Fibroblast of mammary gland (primary cell): ENCODE results near the gene GLCE.

Experiments
- DNase-seq: peaks from one replicate; pipeline ENCODE4 v3.0.0-alpha.2; 2010; ENCODE audit warnings: low read depth
- H3K4me3 ChIP-seq: 2 replicates; pipeline ENCODE4 v1.5.1; 2011; ENCODE audit warnings: low read depth, mild to moderate bottlenecking, low read length, moderate library complexity; ENCODE audit not compliant: control insufficient read depth
- TF ChIP-seq, protein P1 (sequence below): conservative IDR thresholded peaks from 2 replicates; pipeline ENCODE4 v1.5.1; 2011; ENCODE audit warnings: low read depth, low read length, inconsistent platforms; ENCODE audit not compliant: control insufficient read depth, insufficient read depth

GLCE gene

DNA sequence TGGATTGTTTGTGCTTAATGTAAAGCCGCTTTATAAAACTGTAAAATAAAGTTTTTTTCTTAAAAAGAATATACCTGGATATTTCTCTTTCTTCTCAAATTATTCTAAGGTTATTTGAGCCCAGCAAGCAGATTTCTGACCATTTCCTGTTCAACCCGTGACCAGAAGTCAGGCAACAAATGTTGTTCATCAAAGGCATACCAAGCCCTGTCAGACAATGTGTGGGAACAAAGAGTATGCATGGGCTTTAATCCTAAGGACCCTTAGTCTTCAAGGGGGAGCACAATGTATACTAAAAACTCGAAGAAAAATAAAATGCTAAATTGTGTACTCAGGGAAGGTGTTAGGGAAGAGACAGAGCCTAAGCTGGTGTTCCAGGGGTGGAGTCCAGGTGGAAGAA, 111.7 kb downstream of the GLCE start:
- no peak overlapping the region for H3K4me3 ChIP-seq
- no peak for DNase-seq
- TF ChIP-seq, protein P1, sequence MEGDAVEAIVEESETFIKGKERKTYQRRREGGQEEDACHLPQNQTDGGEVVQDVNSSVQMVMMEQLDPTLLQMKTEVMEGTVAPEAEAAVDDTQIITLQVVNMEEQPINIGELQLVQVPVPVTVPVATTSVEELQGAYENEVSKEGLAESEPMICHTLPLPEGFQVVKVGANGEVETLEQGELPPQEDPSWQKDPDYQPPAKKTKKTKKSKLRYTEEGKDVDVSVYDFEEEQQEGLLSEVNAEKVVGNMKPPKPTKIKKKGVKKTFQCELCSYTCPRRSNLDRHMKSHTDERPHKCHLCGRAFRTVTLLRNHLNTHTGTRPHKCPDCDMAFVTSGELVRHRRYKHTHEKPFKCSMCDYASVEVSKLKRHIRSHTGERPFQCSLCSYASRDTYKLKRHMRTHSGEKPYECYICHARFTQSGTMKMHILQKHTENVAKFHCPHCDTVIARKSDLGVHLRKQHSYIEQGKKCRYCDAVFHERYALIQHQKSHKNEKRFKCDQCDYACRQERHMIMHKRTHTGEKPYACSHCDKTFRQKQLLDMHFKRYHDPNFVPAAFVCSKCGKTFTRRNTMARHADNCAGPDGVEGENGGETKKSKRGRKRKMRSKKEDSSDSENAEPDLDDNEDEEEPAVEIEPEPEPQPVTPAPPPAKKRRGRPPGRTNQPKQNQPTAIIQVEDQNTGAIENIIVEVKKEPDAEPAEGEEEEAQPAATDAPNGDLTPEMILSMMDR = no peak

DNA sequence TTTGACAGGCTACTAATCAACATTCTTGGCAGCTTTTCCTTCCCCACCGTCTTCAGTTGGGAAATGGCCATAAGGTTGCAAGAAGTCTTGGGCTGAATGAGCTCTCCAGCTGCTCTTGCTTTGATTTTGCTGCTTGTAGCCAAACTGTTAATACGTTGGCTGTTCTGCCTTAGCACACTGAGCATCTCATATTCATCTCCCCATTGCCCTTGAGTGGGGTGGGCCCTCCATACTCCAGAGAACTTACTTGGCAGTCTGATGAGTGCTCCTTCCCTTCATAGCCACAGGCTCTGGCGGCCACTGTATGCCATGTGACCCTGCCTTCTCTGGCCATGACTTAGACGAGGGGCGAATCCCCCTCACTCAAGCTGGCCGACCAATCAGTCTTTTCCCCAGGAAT, 112.5 kb downstream of the GLCE start:
- no peak for DNase-seq
- TF ChIP-seq, protein P1 = no peak
- H3K4me3 ChIP-seq = no peak overlapping the region

DNA sequence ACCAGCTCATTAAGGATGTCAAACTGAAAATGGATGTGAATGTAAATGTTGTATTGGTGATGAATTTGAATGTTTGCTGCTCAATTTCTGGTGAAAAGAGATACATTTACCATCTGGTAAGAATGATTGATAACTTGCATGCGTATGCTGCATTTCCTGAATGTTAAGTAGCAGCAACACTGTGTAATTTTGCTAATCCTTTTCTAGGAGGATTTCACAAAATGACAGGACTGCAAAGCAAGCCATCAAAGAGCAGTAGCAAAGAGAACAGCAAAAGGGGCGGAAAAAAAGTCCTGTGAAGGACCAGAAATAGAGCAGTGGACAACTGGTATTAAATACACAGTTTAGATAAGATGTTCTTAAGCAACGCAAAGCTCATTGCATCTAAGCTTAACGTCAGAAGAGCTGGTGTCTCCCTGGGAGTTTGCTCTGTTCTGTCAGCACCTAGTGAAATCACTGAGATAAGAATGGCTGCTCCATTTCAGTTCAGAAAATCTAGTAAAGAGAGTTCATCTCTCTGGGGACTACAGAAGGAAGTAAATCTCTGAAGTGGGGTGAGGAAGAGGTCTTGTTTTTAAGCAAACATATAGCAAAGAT, 114.7 kb downstream of the GLCE start:
- H3K4me3 ChIP-seq = no peak overlapping the region
- TF ChIP-seq, protein P1 = no peak

DNA sequence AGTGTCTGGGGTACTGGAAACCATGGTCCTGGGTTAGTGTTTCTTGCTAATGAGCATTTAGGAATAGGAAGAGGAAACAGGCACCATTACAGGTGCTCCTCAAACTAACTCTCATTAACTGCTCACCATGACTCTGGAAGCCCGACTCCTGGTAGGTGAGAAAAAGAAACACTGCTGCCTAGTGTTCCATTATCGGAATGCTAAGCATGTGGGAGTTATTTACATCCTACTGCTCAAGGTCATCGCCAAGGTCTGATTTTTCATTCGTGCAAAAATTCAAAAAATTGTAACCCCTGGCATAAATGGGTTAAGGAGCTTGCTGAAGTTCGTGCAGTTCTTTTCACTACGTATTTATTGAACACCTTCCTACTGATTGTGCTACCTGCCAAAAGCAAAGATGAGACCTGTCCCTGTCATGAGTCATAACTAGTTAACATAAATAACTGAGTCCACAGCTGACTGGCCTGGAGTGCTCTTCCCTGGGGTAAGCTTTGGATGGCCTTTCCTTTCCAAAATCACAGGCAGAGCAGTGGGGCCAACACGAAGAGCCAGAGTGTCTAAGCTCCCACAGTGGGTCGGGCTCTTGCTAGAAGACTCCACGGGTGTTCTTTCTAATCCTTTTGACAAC, 115.6 kb downstream of the GLCE start:
- no peak for DNase-seq
- TF ChIP-seq, protein P1 = no peak
- no peak overlapping the region for H3K4me3 ChIP-seq

More for the DNA sequence above, 114.7 kb downstream of the GLCE start:
- no peak for DNase-seq

DNA sequence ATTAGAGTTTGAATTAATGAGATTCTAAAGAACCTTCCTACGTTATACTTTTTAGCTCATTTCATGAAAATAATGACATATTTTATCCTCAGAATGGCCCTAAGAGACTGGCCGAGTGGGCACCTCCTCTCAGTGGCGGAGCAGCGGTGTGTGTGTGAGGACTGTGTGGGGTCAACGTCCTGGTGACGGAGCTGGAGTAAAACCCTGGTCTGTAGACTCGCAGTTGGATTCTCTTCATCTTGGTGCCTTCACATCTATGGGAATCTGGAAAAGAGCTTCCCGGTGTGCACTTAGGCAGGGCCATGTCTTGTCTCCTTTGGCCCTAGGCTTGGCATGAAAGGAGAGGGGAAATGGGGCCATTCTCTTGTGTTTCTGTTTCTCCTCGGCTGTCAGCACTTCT, 116.9 kb downstream of the GLCE start:
- DNase-seq = no peak
- H3K4me3 ChIP-seq = no peak overlapping the region
- TF ChIP-seq, protein P1 = no peak

DNA sequence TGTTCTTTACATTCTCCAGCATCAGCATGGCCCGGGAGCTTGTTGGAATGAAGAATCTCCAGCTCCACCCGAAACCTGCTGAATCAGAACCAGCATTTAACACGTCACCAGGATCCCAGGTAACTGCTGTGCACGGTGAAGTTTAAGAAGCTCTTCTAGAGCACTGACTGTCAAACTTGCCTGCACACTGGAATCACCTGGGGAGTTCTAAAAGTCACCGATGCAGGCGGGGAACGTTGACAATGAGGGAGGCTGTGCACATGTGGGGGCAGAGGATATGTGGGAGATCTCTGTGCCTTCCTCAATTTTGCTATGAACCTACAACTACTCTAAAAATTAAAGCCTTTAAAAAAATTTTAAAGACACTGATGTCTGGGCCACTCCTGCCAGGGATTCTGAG, 119.2 kb downstream of the GLCE start:
- TF ChIP-seq, protein P1 = no peak
- DNase-seq = no peak
- H3K4me3 ChIP-seq = no peak overlapping the region

DNA sequence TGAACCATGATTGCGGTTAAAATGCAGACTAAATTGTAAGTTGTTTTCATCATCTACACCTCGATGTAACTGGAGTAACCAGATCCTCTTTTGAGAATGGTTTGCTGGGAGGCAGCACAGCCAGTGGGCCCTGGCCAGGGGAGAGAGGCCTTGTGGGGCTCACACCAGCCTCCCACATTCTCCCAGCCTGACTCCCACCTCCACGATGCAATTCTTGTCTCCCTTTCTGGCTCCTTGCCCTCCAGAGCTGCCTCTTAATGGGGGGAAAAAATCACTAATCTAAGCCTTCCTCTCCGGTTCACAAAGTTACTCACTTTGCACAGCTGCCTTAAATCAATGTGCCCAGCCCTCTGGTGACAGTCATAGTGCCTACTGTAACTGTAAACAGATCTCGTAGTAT, 120.3 kb downstream of the GLCE start:
- TF ChIP-seq, protein P1 = no peak
- DNase-seq = no peak
- H3K4me3 ChIP-seq = no peak overlapping the region
